Uterus (tissue), 4 donors: ENCODE results near the gene CALML6. TPM values are rescaled to one million over a fixed set of nuclear protein-coding genes. Genes with fewer than 3 reads are reported as not detected.

Experiments used
- DNase-seq, 2 donors: peaks; one replicate each; pipeline ENCODE4 v3.0.0-alpha.2; 2019 to 2020
- H3K27ac ChIP-seq, 2 donors: fragments of 200-600 bp; sonication (generic); 1 replicate in 1 of 2; 2 replicates in 1 of 2; pipeline ENCODE4 v1.5.1; 2016 to 2018
- H3K27me3 ChIP-seq, 2 donors: fragments of 200-600 bp; sonication (generic); one replicate each; pipeline ENCODE4 v1.5.1; 2018 to 2019; ENCODE audit warnings: control low read depth in 1 of 2
- H3K36me3 ChIP-seq, 2 donors: fragments of 200-600 bp; sonication (generic); one replicate each; pipeline ENCODE4 v1.5.1; 2019; ENCODE audit warnings: control low read depth in 1 of 2
- H3K4me1 ChIP-seq, 2 donors: fragments of 200-600 bp; sonication (generic); one replicate each; pipeline ENCODE4 v1.5.1; 2018 to 2019; ENCODE audit warnings: control low read depth in 1 of 2
- H3K4me3 ChIP-seq, 2 donors: fragments of 200-600 bp; sonication (generic); 1 replicate in 1 of 2; 2 replicates in 1 of 2; pipeline ENCODE4 v1.5.1; 2018 to 2019; ENCODE audit warnings: mild to moderate bottlenecking in 1 of 2
- H3K9me3 ChIP-seq, 2 donors: fragments of 200-600 bp; sonication (generic); one replicate each; pipeline ENCODE4 v1.5.1; 2019; ENCODE audit warnings: control low read depth in 1 of 2
- CTCF ChIP-seq, 4 experiments: fragments of 200-600 bp in 2 of 4; fragments of 450-650 bp in 2 of 4; sonication (generic) in 2 of 4; IDR thresholded peaks; one replicate each; pipeline ENCODE4 v1.5.1; 2016 to 2019; ENCODE audit warnings: antibody characterized with exemption in 4 of 4, mild to moderate bottlenecking in 2 of 4, moderate library complexity in 1 of 4
- POLR2A ChIP-seq, 2 donors: fragments of 450-650 bp; IDR thresholded peaks; one replicate each; pipeline ENCODE4 v1.6.1; 2016; ENCODE audit warnings: antibody characterized with exemption in 2 of 2, mild to moderate bottlenecking in 1 of 2, moderate library complexity in 1 of 2
- intact Hi-C: fragments of 100-400 bp; cut with DNase I; formaldehyde crosslinking; loops from one replicate; pipeline ENCODE4 v1.15.1; 2023; ENCODE audit warnings: low total_unique reads
- total RNA-seq, 4 donors: library from RNA; depleted of rRNA in 3 of 4; stranded (reverse); fragments of >200 nt in 3 of 4; gene quantifications; one replicate each; pipeline versions ENCODE4 v1.1.0 to v1.2.4, GENCODE V29; 2014 to 2023
- donor health status: DM: yes; HTN: yes; CAD: no.

The CALML6 gene
- total RNA-seq, 4 donors from 2014 or later: 0.58 TPM; not detected in 3

GRCh38 chr1:1920608-1921458 lies 5.8 kb downstream of the CALML6 start:
- intact Hi-C loops: no loop called here
- Histone ChIP-seq H3K4me1 (peaks cover 0 to 14% of the 10 kb centered on the region in 2 donors), H3K9me3 (no peaks in the 10 kb centered on the region), H3K27ac (no peak overlapping the region), H3K4me3 (no peak overlapping the region), H3K27me3 (no peaks in the 10 kb centered on the region), H3K36me3 (no peaks in the 10 kb centered on the region)
- no peak for DNase-seq
- TF ChIP-seq CTCF (IDR thresholded peaks at IDR 0.05) (no peak), POLR2A (IDR thresholded peaks at IDR 0.05) (no peak)

GRCh38 chr1:1921459-1921862 lies 6.4 kb downstream of the CALML6 start:
- Histone ChIP-seq H3K4me1 (peaks cover 0 to 14% of the 10 kb centered on the region in 2 donors), H3K27me3 (no peaks in the 10 kb centered on the region), H3K9me3 (no peaks in the 10 kb centered on the region), H3K36me3 (no peaks in the 10 kb centered on the region), H3K4me3 (no peak overlapping the region), H3K27ac (no peak overlapping the region)
- DNase-seq: no peak
- intact Hi-C loops: no loop called here
- TF ChIP-seq POLR2A (IDR thresholded peaks at IDR 0.05) (no peak), CTCF (IDR thresholded peaks at IDR 0.05) (no peak)

- Histone ChIP-seq H3K9me3 (no peaks in the 10 kb centered on the region), H3K27me3 (no peaks in the 10 kb centered on the region), H3K4me3 (no peak overlapping the region), H3K4me1 (peaks cover 0 to 14% of the 10 kb centered on the region in 2 donors), H3K36me3 (no peaks in the 10 kb centered on the region), H3K27ac (no peak overlapping the region)
- intact Hi-C loops: no loop called here
- TF ChIP-seq POLR2A (IDR thresholded peaks at IDR 0.05) (no peak), CTCF (IDR thresholded peaks at IDR 0.05) (no peak)
- DNase-seq: no peak
Observed at GRCh38 chr1:1921901-1922701, 7.0 kb downstream of the CALML6 start.

- no peak for DNase-seq
Observed at GRCh38 chr1:1922702-1922955, 7.6 kb downstream of the CALML6 start.

More at GRCh38 chr1:1922702-1922955, 7.6 kb downstream of the CALML6 start:
- H3K27ac ChIP-seq: no peak overlapping the region
- intact Hi-C loops: no loop called here
- TF ChIP-seq CTCF (IDR thresholded peaks at IDR 0.05): no peak
- TF ChIP-seq POLR2A (IDR thresholded peaks at IDR 0.05): no peak
- no peak overlapping the region for H3K4me3 ChIP-seq
- H3K36me3 ChIP-seq: no peaks in the 10 kb centered on the region
- no peaks in the 10 kb centered on the region for H3K27me3 ChIP-seq
- H3K9me3 ChIP-seq: no peaks in the 10 kb centered on the region
- peaks cover 0 to 14% of the 10 kb centered on the region in 2 donors for H3K4me1 ChIP-seq
